ENCODE results near the gene ICA1.

DNA sequence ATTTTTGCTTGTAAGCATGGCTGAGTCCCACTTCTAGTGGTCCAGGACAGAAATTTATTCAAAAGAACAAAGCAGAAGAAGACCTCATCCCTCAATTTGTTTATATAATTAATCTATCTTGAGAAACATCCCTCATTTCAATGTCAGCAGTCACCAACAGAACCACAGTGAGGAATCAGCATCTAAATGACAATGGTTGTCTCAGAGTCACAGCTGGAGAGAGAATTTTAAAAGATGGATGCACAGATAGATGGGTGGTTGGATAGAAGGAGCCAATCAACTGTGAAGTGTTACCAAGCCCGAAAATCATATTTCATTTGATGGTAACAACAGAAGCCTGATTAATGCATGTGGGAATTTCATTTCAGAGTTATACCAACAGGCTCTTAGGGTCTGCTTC, 55.0 kb downstream of the ICA1 start:
- TF ChIP-seq POLR2A (IDR thresholded peaks at IDR 0.05): no peak
- no peak for TF ChIP-seq POLR2AphosphoS5 (IDR thresholded peaks at IDR 0.05)
- TF ChIP-seq, protein P1, sequence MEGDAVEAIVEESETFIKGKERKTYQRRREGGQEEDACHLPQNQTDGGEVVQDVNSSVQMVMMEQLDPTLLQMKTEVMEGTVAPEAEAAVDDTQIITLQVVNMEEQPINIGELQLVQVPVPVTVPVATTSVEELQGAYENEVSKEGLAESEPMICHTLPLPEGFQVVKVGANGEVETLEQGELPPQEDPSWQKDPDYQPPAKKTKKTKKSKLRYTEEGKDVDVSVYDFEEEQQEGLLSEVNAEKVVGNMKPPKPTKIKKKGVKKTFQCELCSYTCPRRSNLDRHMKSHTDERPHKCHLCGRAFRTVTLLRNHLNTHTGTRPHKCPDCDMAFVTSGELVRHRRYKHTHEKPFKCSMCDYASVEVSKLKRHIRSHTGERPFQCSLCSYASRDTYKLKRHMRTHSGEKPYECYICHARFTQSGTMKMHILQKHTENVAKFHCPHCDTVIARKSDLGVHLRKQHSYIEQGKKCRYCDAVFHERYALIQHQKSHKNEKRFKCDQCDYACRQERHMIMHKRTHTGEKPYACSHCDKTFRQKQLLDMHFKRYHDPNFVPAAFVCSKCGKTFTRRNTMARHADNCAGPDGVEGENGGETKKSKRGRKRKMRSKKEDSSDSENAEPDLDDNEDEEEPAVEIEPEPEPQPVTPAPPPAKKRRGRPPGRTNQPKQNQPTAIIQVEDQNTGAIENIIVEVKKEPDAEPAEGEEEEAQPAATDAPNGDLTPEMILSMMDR (IDR thresholded peaks at IDR 0.05): no peak
- TF ChIP-seq EP300 (IDR thresholded peaks at IDR 0.05): no peak

All from sigmoid colon (tissue), 4 donors.